Fibroblast of skin of right quadriceps (primary cell): ENCODE measurements around the gene HSPBP1.

Experiments
- DNase-seq: peaks from one replicate; pipeline ENCODE4 v3.0.0-alpha.2; 2013

The HSPBP1 gene

GRCh38 chr19:55252760-55253663 lies 26.9 kb downstream of the HSPBP1 start:
- DNase-seq, result no peak

DNA sequence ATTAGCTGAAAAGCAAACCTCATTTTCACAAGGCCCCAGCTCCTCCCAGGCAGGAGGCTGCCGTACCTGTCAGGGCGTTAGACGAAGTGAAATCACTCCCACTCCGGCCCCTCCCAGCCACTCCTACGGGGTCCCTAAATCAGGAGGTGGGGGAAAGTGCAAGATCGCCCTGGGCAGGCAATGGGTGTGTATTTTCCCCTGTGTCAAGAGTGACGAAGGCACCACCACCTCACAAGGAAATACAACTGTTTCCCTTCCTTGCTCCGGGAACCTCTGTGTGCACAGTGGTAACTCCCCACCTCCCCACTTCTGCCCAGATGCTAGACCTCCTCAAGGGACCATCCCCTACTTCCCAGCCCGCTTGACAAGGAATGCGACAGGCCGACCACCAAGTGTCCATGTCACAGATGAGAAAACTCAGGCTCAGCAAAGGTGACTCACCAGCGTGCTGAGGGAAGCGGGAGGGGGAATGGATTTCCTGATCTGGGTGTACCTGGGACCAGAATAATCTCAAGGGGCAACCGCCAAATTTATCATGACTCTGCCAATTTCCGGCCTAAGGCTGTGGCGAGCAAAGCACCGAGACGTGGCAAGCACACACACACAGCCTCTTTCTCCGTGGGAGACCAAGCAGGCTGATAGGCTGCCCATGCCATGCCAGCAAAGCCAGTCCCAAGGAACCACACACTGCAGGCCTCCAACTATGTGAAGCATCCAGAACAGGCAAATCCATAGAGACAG lies 28.4 kb downstream of the HSPBP1 start:
- peak; percentile 23 for DNase-seq

DNA sequence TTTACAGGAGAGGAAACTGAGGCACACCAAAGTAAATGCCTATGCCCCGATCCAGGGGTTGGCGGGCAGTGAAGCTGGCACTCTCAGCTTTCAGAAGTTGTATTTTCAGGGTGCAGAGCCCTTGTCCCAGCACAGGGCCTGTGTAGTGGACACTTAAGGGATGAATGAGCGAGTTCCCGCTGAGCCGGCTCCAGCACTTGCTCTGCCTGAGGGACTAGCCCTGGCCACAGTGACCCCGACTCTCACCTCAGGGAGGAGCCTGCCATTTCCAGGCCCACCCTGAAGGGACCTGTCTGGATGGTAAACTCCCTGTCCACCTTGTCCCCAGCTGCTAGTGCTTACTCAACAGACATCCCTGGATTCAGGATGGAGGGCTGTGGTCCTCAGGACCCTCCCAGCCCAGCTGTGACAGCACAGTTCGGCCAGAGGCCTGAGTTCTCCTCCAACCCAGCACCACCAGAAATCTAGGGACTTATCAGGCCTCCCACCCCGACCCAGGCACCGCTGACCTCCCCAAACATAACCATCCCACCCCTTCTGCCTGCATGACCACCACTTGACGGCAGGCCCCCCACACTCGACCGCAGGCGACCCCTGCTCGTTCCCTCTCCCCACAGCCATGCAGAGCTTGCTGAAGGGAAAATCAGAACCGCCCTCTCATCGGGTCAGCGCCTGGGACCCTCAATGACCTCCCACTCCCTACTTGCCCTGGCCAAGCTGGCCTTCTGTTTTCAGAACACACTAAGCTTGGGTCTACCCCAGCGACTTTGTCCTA lies 29.5 kb downstream of the HSPBP1 start:
- DNase-seq, result no peak

DNA sequence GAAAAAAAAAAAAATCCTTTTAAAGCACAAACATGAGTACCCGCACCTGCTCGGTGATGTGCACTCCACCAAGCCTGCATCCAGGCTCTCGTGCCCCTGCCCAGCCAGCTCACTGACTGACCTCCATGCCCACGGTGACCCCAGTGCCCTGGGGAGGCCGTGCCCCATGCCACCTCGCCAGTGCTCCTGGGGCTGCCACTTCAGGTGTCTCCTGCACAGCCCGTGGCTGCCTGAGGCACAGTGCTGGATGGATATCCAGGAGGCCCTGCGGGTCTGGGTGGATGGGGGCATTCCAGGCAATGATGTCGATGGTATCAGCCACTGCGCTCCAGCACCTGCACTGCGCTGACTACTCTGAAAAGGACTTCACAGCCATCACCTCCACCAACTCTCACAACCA lies 30.1 kb downstream of the HSPBP1 start:
- DNase-seq, result no peak

DNA sequence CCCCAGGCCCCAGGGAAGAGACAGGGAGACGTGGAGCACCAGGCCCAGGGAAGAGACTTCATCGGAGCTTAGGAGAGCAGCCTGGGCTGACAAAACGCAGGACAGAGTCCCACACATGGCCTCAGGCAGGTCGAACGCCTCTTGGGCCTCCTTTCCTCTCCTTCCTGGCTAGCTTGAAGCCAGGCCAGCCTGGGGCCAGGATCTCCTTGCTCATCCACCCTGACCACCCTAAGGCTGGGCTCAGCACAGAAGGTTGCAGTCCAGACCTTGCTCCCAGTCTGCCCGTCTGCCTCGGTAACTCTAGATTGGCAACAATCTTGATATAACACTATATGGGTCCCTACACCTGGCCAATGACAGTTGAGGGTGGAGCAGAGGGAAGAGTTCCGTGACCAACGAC lies 31.2 kb downstream of the HSPBP1 start:
- DNase-seq, result no peak

- no peak for DNase-seq
Measured at GRCh38 chr19:55248166-55248675, 31.7 kb downstream of the HSPBP1 start.

- DNase-seq, result no peak
Measured at GRCh38 chr19:55247621-55248099, 32.2 kb downstream of the HSPBP1 start.

DNA sequence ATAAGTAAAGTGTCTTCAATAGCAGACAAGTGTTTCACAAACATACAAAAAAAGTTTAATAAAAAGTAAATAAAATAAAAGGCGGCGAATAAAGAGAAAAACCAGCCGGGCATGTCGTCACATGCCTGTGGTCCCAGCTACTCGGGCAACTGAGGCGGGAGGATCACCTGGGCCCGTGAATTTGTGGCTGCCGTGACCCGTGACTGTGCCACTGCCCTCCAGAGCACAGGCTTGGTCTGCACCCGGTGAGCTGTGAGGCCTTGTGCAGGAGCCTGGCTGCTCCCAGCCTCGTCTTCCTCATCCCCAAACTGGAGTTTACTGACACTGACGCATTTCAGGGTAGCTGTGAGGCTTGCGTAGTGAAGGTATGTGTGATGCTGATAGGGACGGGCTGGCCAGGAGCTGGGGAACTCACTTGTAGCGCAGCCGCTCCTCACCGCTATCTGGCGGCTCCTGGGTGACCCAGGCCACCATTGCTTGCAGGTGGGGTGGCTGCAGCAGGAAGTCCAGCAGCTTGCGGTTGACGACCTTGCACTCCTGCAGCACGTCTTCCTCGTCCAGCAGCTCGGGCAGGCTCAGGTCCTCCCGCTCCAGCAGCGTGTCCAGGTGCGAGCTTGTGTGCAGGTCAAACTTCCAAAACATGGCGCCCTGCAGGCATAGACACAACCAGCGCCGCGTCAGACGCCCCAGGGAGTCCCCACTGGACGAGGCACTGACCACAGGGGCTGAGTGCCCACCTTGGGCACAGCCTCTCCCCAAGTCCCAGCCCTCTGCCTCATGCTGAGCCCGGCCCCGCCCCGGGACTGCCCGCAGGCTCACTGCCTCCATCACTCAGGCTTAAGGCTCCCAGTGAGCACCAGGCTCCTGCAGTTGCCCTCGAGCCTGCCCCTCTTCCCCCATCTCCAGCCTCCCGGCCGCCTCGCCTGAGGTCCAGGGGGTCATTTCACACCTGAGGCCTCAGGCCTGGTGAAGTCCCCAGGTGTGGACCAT lies 33.2 kb downstream of the HSPBP1 start:
- DNase-seq, result no peak

- no peak for DNase-seq
Measured at GRCh38 chr19:55245236-55245904, 34.5 kb downstream of the HSPBP1 start.

DNA sequence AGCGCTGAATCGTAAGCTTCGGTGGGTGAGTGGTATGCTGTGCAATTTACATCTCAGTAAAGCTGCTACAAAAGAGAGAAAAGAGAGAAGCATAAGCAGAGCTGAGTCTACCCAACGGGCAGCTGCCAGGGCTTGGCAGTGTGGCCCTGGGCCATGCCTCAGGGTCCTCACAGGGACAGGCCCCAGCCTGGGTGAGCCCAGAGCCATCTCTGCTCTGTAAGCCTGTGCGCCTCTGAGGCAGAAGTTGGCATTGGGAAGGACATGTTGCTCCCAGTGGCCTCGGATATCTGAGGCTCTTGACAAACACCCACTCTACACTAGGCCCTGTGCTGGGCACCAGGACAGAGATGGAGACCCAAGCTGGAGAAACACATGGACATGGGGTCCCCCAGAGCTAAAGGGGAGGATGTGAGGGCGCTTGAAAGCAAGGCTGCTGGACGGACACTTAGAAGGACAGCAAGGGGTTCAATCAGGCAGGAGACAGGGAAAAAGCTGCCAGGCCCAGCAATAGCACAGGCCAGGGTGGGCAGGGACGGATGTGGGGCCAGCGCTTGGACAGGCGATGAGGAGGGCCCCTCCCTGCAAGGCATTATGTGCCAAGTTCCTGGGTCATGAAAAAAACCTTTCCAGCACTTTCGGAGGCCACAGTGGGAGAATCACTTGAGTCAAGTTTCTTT lies 35.8 kb downstream of the HSPBP1 start:
- DNase-seq, result no peak

GRCh38 chr19:55242517-55242916 lies 37.4 kb downstream of the HSPBP1 start:
- DNase-seq, result no peak

GRCh38 chr19:55241935-55242464 lies 37.9 kb downstream of the HSPBP1 start:
- no peak for DNase-seq

GRCh38 chr19:55241143-55241934 lies 38.6 kb downstream of the HSPBP1 start:
- no peak for DNase-seq

- no peak for DNase-seq
Measured at GRCh38 chr19:55240713-55241020, 39.2 kb downstream of the HSPBP1 start.

GRCh38 chr19:55239004-55239403 lies 40.9 kb downstream of the HSPBP1 start:
- DNase-seq, result no peak

DNA sequence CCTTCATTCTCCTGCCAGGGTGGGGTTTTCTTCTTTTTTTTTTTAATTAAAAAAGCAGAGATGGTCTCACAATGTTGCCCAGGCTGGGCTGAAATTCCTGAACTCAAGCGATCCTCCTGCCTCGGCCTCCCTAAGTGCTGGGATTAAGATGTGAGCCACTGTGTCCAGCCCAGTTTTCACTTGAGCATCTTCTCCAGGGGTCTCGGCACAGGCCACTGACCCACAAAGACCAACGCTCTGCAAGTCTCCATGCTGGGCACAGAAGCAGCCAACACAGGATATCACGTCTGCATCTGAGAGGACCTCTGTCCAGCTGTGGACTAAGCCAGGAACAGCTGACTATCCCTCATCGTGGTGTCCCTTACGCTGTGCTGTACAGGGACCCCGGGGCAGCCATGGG lies 41.9 kb downstream of the HSPBP1 start:
- DNase-seq, result no peak

- DNase-seq, result no peak
Measured at GRCh38 chr19:55232986-55233385, 46.9 kb downstream of the HSPBP1 start.

DNA sequence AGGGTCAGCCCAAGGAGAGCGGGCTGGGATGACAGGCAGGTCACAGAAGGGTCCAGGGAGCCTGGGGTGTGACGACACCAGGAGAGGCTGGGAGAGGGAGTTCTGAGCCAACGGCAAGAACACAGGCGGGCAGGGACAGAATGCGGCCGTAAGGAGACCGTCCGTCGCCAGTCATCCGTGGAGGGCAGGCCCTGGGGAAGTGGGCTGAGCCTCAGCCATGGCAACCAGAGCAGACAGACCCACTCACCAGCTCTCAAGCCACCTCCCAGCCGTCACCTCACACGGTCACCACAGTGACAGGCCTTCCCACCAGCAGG lies 47.7 kb downstream of the HSPBP1 start:
- DNase-seq, result no peak

DNA sequence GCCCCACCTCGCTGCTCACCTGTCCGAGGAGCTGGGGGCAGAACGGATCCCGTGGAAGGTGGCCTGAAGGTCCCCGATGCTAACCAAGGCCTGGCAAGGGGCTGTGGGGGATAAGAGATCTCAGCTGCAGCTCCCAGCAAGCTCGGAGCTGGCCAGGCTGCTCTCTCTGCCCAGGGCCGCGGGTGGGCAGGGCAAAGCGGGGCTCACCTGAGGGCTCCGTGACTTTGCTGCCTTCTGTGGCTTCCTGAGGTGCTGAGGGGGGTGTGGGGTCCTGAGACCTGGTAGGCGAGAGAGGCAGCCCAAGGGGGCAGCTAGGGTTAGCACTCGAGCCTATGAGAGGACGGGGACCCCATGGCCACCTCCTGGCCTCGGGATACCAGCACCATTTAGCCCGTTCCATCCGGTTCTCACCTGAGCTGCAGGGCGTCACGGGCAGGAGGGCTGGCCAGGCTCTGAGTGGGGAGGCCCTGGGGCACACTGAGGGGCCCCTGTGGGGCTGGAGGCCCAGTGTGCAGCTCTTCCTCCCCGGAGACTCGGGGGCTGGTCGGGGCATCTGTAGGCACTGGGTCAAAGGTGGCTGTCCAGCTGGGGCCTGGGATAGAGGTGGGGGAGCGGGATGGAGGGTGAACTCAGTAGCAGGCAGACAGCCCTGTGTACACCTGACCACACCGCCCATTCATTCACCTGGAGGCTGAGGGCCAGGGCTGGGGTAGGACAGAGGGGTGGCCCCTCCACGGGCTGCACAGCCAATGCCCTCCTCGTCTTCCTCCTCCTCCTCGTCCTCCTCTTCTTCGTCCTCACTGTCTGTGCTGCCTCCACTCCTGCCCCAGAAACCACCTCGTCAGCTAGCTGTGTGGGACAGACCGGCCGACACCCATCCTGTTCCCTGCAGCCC lies 48.3 kb downstream of the HSPBP1 start:
- no peak for DNase-seq
